GM18951 (cell line): ENCODE measurements around the gene OGFRL1.
"Not testable (repeated sequence)": the region's sequence is repeated elsewhere in the genome, so short reads cannot be mapped to it uniquely, and the experiment has no call there.

Experiments used
- POLR2A ChIP-seq: IDR thresholded peaks from 4 replicates; pipeline ENCODE4 v1.6.1; 2011; ENCODE audit warnings: mild to moderate bottlenecking; ENCODE audit not compliant: insufficient read length, insufficient read depth; ENCODE audit errors: extremely low read depth
- in situ Hi-C: fragments of 300-500 bp; cut with MboI; formaldehyde crosslinking; loops from one replicate; pipeline ENCODE4 v1.12.0; 2022; ENCODE audit warnings: low sequenced_read_pairs, mixed read lengths, inconsistent platforms; ENCODE audit not compliant: unreplicated experiment

Gene OGFRL1

DNA sequence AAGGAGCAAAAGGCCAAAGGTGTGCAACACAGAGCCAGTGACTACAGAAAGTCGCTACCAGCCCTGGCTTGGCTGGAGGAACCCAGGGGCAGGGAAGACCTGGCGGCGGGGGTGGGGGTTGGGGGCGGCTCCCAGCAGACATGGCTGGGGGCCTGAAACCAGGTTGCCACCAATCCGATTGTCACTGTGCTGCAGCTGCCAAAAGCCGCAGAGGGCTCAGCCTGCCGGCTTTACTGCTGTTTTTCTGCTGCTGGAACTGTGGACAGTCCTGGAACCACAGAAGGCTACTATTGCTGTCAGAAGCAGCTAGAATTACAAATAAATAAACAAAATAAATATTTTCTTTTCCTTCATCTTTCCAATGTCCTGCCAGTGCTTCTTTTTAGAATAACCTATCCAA lies 25.7 kb upstream of the OGFRL1 start:
- no peak for TF ChIP-seq POLR2A
- in situ Hi-C loops = no loop called here

GRCh38 chr6:71266392-71266791 lies 22.2 kb upstream of the OGFRL1 start:
- in situ Hi-C loops = not testable (repeated sequence)

DNA sequence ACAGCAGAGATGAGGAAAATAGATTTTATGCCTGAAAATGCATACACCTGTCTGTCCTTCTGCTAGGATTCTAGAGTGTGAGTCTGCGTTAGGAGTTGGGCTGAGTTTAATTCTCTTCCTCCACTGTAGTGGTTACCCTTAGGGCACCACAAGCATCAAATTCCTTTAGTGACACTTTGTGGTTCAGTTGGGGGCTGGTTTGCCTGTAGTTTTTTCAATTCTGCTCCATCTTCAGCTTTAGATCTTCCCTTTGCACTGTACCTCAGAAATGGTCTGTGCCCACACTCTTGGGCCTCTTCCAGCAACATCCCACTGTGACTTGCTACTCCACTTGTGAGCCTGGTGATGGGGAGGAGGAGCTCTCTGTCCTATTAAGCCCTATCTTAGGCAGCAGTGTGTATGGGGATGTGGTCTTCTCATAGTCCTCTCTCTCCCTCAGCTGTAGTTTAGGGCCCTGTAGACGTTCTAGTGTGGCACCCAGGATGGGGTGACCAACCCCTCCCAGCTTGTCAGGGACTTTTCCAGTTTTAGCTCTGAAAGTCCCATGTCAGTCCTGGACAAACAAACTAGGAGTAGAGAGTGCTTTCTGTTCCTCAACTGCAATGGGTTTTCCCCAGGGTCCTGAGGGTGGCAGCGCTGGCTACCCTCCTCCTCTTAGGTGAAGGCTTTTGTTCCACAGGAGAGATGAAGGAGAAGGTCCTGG lies 19.7 kb upstream of the OGFRL1 start:
- in situ Hi-C loops = no loop called here
- no peak for TF ChIP-seq POLR2A

DNA sequence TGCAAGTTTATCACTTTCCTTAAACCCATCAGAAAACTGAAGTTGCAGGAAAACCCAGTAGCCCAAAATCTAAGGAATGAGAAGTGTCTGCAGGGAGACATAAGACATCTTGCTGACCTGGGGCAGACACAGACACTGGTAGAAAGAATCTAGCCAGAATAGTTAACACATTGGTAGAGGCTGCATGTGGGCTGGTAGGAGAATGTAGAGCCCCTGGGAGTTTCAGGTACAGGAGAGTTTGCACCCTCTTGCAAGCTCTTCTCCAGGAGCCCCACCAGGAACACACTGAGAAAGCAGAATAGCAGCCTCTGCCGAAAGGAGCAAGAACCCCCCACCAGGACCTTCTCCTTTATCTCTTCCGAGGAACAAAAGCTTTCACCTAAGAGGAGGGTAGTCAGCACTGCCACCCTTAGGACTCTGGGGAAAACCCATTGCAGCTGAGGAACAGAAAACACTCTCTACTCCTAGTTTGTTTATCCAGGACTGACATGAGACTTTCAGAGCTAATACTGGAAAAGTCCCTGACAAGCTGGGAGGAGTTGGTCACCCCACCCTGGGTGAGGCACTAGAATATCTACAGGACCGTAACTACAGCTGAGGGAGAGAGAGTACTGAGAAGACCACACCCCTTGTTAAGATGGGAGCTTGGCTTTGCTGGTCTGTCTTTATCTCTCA lies 10.5 kb upstream of the OGFRL1 start:
- TF ChIP-seq POLR2A = no peak
- in situ Hi-C loops = no loop called here

GRCh38 chr6:71279321-71279720 lies 9.3 kb upstream of the OGFRL1 start:
- in situ Hi-C loops = no loop called here
- no peak for TF ChIP-seq POLR2A

- no peak for TF ChIP-seq POLR2A
- in situ Hi-C loops = no loop called here
Measured at GRCh38 chr6:71279740-71280139, 8.9 kb upstream of the OGFRL1 start.

DNA sequence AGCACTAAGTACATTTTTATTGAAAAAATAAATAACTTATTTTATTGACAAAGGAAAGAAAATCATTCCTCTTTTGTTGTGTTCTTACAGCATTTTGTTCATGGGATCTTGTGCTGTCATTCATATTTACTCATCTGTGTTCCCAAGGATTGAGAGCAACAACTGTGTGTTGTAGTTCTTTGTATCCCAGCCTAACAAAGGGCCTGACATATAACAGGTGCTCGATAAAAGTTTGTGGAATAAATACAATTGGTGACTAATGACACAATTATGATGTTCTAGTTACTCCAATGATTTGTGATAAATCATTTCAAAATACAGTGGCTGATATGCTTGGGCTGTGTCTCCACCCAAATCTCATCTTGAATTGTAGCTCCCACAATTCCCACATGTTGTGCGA lies 7.9 kb upstream of the OGFRL1 start:
- in situ Hi-C loops = no loop called here

GRCh38 chr6:71284785-71285184 lies 3.8 kb upstream of the OGFRL1 start:
- no peak for TF ChIP-seq POLR2A
- in situ Hi-C loops = no loop called here

More for the DNA sequence above, 7.9 kb upstream of the OGFRL1 start:
- TF ChIP-seq POLR2A = no peak

DNA sequence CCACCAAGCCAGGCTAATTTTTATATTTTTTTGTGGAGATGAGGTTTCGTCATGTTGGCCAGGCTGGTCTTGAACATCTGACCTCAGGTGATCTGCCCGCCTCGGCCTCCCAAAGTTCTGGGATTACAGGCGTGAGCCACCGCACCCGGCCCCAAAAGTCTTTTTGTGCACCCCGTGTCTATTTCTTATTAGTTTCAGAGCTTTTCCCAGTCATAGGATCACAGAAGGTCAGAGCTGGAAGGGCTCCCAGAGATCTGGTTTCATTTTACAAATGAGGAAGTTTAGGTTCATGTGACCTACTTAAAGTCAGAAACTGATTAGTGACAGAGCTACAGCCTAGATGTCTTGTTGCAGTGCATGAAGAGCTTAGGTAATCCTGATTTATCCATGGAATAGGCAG lies 1.6 kb upstream of the OGFRL1 start:
- in situ Hi-C loops = no loop called here
- no peak for TF ChIP-seq POLR2A

DNA sequence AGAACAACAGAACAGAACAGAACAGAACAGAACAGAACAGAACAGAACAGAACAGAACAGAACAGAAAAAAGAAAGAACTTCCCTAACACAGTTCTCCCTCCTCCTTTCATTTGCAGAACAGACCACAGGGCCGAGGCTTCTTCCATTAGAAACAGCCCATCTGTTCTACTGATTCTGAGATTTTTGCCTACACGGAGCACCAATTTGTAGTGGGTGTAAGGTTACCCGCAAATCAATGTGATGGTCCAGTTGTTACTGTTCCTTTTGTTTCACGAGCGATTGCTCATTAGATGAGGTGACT lies 734 bp upstream of the OGFRL1 start:
- in situ Hi-C loops = no loop called here
- TF ChIP-seq POLR2A = no peak

DNA sequence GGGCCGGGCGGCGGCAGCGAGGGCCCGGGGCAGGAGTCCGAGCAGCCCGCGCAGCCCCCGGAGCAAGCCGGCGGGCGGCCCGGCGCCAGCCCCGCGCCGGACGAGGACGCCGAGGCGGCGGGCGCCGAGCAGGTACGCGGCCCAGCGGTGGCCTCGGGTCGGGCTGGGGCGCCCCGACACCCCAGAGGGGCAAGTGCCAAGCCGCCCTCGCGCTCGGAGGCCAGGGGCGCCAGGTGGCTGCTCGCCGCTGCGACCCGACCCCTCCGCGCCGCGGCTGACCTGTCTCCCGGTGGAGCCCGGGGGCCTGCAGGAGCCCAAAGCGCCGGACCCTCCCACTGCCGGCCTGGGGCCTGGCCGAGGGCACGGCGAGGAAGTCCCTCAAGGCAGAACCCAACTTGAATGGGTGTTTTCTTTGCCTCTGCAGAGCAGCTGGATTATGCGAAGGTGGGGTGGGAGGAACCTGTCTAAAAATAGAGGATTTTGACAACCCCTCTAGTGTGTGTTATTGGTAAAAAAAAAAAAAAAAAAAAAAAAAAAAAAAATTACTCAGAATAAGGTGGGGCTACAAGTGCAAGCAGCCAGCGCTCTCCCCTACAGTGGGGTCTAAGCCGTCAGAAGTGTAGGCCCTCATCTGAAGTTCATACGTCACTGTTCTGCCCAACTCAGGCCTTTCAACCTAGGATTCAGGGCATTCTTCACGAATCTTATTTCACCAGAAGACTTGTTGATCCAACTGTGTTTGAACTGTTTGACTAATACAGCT lies 609 bp downstream of the OGFRL1 start:
- in situ Hi-C loops = no loop called here

GRCh38 chr6:71289802-71290175 lies 1.2 kb downstream of the OGFRL1 start:
- in situ Hi-C loops = no loop called here
- no peak for TF ChIP-seq POLR2A

More for the DNA sequence above, 609 bp downstream of the OGFRL1 start:
- no peak for TF ChIP-seq POLR2A

GRCh38 chr6:71290611-71291010 lies 2.0 kb downstream of the OGFRL1 start:
- TF ChIP-seq POLR2A = no peak
- in situ Hi-C loops = no loop called here

DNA sequence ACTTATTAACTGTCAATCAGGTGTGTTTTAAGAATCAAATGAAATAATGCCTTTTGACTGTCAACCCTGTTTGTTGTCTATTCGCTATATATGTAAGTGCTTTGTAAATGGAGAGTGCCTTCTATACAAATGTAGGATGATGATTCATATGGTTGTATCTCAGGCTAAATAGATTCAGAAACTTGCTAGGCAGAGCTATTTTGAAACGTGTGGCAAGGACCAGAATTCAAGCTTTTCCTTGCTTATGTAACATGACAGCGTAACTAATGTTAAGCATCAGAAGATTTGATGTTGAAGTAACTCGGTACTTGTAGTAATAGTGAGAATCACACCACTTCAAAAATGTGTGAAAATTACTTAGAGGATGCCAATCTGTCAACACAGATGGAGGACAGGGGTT lies 3.4 kb downstream of the OGFRL1 start:
- in situ Hi-C loops = no loop called here
- no peak for TF ChIP-seq POLR2A
